ENCODE results near the gene VAT1. TPM values are rescaled to one million over a fixed set of nuclear protein-coding genes. Genes with fewer than 3 reads are reported as not detected.
"Not testable (repeated sequence)": the region's sequence is repeated elsewhere in the genome, so short reads cannot be mapped to it uniquely, and the experiment has no call there.

The VAT1 gene
- 148 and 225 TPM in 2 replicates for total RNA-seq

- peak; percentile 43 to 80 for DNase-seq (ENCODE audit: low read depth in 2 of 2)
Measured at GRCh38 chr17:43021741-43022512, at the start of gene VAT1. TSS of gene VAT1 (minus strand) at chr17:43022385. CDS start at chr17:43022322, 63 bp downstream.

DNA sequence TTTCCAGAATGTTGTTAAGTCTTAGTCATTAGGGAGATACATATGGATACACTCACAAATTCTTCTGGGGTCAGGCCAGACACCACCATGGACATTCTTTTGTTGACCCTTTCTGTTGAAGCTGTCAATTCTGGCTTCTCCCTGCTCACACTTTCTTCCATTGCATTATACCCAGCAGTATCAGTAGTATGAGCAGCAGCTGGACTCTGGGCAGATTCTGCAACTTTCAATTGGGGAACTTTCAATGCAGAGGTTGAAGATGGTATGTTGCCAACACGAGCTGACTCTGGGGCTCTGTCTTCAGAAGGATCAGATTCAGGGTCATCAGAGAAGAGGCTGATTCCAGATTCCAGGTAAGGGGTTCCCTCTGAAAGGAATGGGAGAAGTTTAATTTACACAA is 48.7 kb upstream of the VAT1 start:
- no peak for DNase-seq (ENCODE audit: low read depth in 2 of 2)

DNA sequence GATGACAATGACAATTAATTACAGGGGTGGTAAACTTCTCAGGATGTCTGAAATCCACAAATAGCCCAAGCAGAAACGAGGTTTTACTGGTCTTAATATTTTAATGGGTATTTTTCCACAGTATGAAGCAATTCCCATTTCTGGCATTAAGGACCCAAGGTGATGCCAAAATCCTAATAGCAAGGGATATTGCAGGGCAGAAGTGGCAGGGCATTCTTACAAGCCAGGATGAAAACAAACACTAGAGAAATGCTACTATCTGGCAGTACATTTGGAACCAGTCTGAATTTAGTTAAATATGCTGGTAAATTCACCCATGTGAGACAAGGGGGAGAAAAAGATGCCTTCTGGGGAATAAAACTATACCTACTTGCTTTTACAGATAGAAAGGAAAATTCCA is 48.1 kb upstream of the VAT1 start:
- no peak for DNase-seq (ENCODE audit: low read depth in 2 of 2)

DNA sequence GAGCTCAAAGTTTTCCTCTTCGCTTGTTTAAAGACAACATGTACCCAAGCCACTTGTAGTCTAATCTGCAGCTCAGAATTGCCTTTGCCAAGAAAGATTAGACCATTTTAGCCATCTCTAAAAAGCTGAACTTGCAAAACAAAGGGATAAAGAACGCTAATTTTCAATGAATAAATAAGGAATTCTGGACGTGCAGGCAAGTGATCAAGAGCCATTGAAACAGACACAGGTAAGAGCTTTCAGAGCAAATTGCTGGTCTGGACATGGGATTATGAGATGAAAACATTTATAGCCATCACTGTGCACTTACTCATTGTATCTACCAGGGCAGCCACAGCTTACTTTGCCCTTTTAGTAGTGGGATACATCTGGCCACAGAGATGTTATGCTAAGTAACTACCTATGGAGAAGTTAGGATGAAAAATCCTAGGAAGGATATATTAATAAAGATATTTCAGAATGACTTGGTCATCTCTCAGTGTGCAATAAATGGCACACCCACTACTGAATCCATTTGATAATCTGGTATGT is 47.2 kb upstream of the VAT1 start:
- no peak for DNase-seq (ENCODE audit: low read depth in 2 of 2)

DNA sequence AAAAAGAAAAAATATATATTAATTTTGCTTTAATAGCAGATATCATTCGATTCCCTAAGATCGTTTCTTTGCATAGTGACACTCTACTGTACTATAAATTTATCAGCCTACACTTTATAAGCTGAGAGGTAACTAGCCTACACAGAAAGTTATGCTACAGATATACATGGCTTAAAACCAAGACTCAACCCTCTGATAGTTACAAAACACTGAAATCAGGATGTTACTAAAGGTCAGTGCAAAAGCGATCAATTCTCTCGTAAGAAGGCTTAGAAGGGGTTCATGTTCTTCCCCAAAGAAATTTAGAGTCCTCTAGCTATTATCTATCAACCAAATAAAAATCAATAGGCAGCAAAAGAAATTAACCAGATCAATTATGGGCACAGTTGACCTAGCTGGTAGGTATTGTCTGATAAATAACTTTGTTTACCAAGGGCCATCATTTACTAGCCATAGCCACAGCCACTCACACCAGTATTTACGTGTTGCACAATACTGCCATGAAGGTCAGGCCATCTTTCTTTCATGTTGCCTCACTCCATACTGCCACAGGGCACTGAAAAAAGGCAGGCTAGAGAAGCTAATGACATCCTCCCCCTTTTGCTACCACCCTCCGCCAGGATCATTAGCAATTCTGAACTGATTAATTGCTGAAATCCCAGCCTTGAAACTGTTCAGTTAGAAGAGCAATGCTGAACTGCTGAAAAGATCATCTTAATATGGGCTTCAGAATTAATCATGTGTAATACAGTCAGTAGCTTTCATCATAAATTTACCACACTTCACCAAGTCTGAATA is 46.6 kb upstream of the VAT1 start:
- DNase-seq (ENCODE audit: low read depth in 2 of 2): no peak

DNA sequence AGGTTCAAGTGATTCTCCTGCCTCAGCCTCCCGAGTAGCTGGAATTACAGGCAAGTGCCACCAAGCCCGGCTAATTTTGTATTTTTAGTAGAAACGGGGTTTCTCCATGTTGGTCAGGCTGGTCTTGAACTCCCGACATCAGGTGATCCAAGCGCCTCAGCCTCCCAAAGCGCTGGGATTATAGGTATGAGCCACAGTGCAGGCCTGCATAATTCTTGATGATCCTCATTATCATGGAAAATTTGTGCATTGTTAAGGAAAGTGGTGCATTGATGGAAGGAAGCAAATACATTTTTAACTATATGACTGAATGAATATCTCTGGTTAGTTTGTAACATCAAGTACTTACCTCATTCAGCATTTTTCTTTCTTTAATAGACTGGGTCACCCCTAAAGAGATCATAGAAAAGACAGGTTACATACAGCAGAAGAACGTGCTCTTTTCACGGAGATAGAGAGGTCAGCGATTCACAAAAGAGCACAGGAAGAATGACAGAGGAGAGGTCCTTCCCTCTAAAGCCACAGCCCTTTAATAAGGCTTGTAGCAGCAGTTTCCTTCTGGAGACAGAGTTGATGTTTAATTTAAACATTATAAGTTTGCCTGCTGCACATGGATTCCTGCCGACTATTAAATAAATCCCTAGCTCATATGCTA is 40.9 kb upstream of the VAT1 start:
- no peak for DNase-seq (ENCODE audit: low read depth in 2 of 2)

GRCh38 chr17:43056051-43056450 is 33.9 kb upstream of the VAT1 start:
- no peak for DNase-seq (ENCODE audit: low read depth in 2 of 2)

GRCh38 chr17:43053008-43053407 is 30.8 kb upstream of the VAT1 start:
- not testable (repeated sequence) for DNase-seq (ENCODE audit: low read depth in 2 of 2)

DNA sequence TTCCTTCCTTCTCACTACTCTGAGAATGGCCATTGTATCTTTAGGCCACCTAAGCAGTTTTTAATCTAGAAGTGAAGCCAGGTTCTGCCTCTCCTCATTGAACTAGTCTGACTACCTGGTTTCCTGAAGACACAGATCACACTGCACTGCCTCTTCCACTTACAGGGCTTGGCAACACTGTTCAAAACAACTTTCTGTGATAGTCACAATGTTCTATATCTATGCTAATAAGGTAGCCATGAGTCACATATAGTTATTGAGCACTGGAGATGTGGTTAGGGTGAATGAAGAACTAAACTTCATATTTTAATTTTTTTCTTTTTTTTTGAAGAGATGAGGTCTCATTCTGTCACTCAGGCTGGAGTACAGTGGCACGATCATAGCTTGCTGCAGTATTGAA is 29.8 kb upstream of the VAT1 start:
- DNase-seq (ENCODE audit: low read depth in 2 of 2): no peak

DNA sequence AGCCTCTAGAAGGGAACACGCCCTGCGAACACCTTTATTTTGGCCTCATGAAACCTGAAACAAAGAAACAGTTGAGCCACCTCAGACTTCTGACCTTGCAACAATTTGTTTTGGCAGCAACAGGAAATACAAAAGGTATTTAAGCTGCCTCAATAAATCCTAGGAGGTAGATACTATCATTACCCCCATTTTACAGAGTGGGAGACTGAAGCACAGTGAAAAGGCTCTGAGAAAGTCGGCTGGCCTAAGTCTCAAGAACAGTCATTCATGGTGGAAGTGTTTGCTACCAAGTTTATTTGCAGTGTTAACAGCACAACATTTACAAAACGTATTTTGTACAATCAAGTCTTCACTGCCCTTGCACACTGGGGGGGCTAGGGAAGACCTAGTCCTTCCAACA is 21.8 kb upstream of the VAT1 start:
- no peak for DNase-seq (ENCODE audit: low read depth in 2 of 2)

DNA sequence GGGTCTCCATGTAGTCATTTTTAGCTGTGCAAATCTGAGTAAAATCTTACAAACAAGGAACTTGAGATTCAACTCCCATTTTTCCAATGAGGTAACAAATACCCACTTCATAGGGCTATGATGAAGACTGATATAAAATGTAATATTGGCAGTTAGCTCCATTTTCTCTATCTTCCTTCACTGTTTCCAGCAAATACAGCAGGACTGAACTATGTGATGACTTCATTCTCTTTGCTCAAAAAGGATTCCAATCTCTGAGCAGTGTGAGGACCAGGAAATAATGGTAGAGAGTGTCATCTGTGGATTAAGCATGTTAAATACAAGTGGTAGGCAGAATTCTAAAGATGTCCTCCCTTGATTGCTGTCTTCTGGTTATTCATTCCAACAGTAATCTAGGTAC is 21.1 kb upstream of the VAT1 start:
- no peak for DNase-seq (ENCODE audit: low read depth in 2 of 2)

DNA sequence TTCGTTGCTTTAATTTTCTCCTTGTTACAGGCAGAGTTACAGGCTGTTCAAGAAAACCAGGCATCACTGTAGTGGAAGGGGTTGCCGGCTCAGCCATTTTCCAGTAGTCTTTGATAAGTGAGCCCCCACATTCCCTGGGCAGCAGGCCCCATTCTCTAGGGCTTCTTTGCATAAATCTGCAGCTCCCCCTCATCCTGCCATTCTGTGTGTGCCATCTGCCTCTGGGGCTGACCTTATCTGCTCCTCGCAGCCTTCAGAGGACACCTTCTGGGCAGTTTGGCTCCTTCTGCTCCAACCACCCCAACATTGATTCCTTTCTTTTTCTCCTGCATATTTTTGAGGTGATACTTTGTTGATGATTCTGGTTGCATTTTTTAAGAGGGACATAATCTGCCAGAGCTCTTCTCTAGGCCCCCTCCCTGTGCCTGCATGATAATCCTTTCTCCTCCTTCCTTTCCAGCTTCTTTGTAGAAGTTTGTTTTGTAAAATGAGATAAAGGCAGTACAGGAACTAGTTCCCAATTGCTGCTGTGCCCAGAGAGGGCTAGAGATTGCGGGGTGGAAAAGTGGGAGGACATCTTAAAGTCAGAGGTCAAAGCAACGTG is 19.9 kb upstream of the VAT1 start:
- DNase-seq (ENCODE audit: low read depth in 2 of 2): no peak

GRCh38 chr17:43040655-43041054 is 18.5 kb upstream of the VAT1 start:
- no peak for DNase-seq (ENCODE audit: low read depth in 2 of 2)

DNA sequence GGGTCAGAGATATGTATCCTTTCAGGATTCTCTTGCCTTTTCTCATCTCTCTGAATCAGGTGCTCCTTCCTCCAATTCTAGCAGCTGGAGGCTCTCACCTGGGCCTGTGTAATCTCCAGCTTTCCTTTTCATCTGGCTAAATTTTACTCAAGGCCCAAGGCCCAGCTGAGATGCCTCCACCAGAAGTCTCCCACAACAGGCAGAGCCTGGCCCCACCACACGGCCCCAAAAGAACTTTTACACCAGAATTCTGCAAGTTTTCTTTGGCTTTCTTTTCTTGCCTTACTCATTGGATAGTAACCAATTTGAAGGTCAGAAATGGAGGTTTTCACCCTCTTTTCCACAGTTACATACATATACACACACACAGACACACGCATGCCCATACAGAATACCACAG is 17.5 kb upstream of the VAT1 start:
- no peak for DNase-seq (ENCODE audit: low read depth in 2 of 2)

DNA sequence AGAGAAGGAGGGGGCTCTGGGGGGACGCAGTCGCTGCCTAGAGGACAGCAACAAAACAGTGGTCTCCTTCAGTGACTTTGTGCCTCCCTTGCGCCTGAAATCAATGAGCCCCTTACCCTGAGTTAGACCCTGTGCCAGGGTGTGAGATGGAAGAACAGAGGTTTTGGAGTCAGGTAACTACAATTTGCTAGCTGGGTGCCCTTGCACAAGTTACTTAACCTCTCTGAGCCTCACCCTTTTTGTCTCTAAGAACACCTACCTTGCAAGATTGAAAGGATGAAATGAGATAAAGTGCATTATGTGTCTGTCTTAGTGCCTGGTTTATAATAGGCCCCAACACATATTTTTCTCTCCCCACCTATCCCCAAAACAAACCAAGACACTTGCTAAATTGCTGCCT is 12.7 kb upstream of the VAT1 start:
- no peak for DNase-seq (ENCODE audit: low read depth in 2 of 2)

- DNase-seq (ENCODE audit: low read depth in 2 of 2): no peak
Measured at GRCh38 chr17:43033948-43034881, 12.0 kb upstream of the VAT1 start.

DNA sequence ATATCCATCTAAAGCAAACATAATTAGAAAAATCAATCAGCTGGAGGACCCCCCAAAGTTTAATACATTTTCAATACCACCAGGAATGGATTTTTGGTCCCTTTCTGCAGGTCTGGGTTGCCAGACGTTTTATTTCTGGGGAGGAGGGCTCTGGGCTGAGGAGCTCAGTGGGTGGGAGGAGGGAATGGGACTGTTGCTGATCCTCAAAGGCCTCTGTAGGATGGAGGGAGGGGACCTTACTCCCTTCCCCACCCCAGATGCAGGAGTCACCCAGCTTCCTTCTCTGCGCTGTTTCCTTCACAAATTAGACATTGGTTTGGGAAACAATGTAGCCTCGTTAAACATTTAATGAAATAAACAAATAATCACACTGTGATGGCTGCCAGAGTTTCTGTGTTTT is 9.5 kb upstream of the VAT1 start:
- DNase-seq (ENCODE audit: low read depth in 2 of 2): no peak

DNA sequence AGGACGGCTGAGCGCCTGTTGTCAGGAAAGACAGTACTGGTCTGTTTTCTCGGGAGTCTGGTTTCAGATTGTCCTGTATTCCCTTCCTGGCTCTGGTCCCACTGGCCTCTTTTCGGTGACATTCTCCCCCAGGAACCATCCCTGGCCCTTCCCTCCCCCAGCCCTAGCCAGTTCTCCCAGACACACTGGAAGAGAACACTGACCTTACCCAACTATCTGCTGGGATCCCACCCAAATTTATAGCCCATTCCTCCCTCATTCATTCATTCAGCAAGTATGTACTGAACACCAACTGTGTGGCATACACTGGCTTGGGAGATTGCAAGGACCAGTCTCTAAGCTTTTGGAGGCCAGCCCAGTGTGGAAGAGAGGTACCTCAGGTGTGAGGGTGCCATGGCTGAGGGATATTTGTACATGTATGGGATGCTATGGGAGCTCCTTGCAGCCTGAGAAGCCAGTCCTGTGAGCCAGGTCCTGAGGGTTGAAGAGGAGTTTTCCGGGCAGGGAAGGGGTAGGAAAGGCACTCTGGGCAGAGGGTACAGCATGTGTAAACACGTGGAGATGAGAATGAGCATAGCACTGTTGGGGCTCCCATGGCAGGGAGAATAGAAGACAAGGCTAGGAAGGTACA is 8.1 kb upstream of the VAT1 start:
- DNase-seq (ENCODE audit: low read depth in 2 of 2): no peak

- DNase-seq (ENCODE audit: low read depth in 2 of 2): no peak
Measured at GRCh38 chr17:43028221-43028861, 6.2 kb upstream of the VAT1 start.
